SH-SY5Y (cell line): ENCODE measurements around the gene UGT1A3.

ENCODE experiments used
- GATA2 ChIP-seq: IDR thresholded peaks from 2 replicates; pipeline ENCODE4 v1.6.1; 2011; ENCODE audit warnings: mild to moderate bottlenecking, low read depth, low read length
- GATA3 ChIP-seq: IDR thresholded peaks from 2 replicates; pipeline ENCODE4 v1.6.1; 2011; ENCODE audit warnings: low read depth, mild to moderate bottlenecking, low read length, moderate library complexity

GRCh38 chr2:233793465-233794127 lies 64.8 kb downstream of the UGT1A3 start:
- TF ChIP-seq GATA2: no peak
- no peak for TF ChIP-seq GATA3
